Nephron progenitor cell (in vitro differentiated cells): ENCODE data around the gene TMEM225B.
"Not testable (repeated sequence)": the region's sequence is repeated elsewhere in the genome, so short reads cannot be mapped to it uniquely, and the experiment has no call there.

ENCODE experiments used
- DNase-seq: peaks from one replicate; pipeline ENCODE4 v3.0.0; 2021
- H3K27ac Mint-ChIP-seq: 2 replicates; pipeline ENCODE4 v1.8.0; 2021; ENCODE audit warnings: mild to moderate bottlenecking, moderate library complexity, mixed read lengths
- H3K27me3 Mint-ChIP-seq: 2 replicates; pipeline ENCODE4 v1.8.0; 2021; ENCODE audit warnings: mild to moderate bottlenecking, low read depth, mixed read lengths; ENCODE audit not compliant: poor library complexity
- H3K36me3 Mint-ChIP-seq: 2 replicates; pipeline ENCODE4 v1.8.0; 2021; ENCODE audit warnings: low read depth, mixed read lengths
- H3K4me1 Mint-ChIP-seq: 2 replicates; pipeline ENCODE4 v1.8.0; 2021; ENCODE audit warnings: mixed read lengths
- H3K4me3 Mint-ChIP-seq: 2 replicates; pipeline ENCODE4 v1.8.0; 2021; ENCODE audit warnings: mild to moderate bottlenecking, moderate library complexity, mixed read lengths
- H3K9me3 Mint-ChIP-seq: 2 replicates; pipeline ENCODE4 v1.8.0; 2021; ENCODE audit warnings: mild to moderate bottlenecking, moderate library complexity, mixed read lengths
- CTCF ChIP-seq: fragments of 200-600 bp; sonication (generic); IDR thresholded peaks from 2 replicates; pipeline ENCODE4 v1.5.0; 2021; ENCODE audit warnings: antibody characterized with exemption

The TMEM225B gene

GRCh38 chr7:99573257-99573656 is 24.8 kb upstream of the TMEM225B start:
- Mint-ChIP-seq H3K9me3 (no peaks in the 10 kb centered on the region), H3K36me3 (peaks cover 55% of the 10 kb centered on the region), H3K27ac (no peak overlapping the region), H3K4me1 (no peaks in the 10 kb centered on the region), H3K27me3 (no peaks in the 10 kb centered on the region), H3K4me3 (no peak overlapping the region)
- TF ChIP-seq CTCF, result no peak
- DNase-seq, result no peak

GRCh38 chr7:99576251-99576650 is 21.8 kb upstream of the TMEM225B start:
- no peak for DNase-seq
- no peaks in the 10 kb centered on the region for H3K9me3 Mint-ChIP-seq
- no peak overlapping the region for H3K4me3 Mint-ChIP-seq
- H3K27me3 Mint-ChIP-seq, result no peaks in the 10 kb centered on the region
- H3K27ac Mint-ChIP-seq, result no peak overlapping the region
- no peak for TF ChIP-seq CTCF
- H3K36me3 Mint-ChIP-seq, result peaks cover 29% of the 10 kb centered on the region
- peaks cover 10% of the 10 kb centered on the region for H3K4me1 Mint-ChIP-seq

- H3K27ac Mint-ChIP-seq, result peak overlapping the region; percentile 72
- H3K4me1 Mint-ChIP-seq, result peaks cover 12% of the 10 kb centered on the region
- DNase-seq, result no peak
- H3K9me3 Mint-ChIP-seq, result no peaks in the 10 kb centered on the region
- peaks cover 11% of the 10 kb centered on the region for H3K27me3 Mint-ChIP-seq
- no peaks in the 10 kb centered on the region for H3K36me3 Mint-ChIP-seq
- H3K4me3 Mint-ChIP-seq, result peak overlapping the region; percentile 93
- TF ChIP-seq CTCF, result no peak
These were observed 18.6 kb upstream of the TMEM225B start for GRCh38 chr7:99579281-99579955.

- Mint-ChIP-seq H3K4me1 (peaks cover 12% of the 10 kb centered on the region), H3K36me3 (no peaks in the 10 kb centered on the region), H3K27ac (peak overlapping the region; percentile 95), H3K27me3 (peaks cover 11% of the 10 kb centered on the region), H3K4me3 (peak overlapping the region; percentile 93), H3K9me3 (no peaks in the 10 kb centered on the region)
- DNase-seq, result peak; percentile 89
- peak; percentile 65 for TF ChIP-seq CTCF
These were observed 17.9 kb upstream of the TMEM225B start for GRCh38 chr7:99579956-99580777.

- H3K4me1 Mint-ChIP-seq, result peaks cover 12% of the 10 kb centered on the region
- H3K27me3 Mint-ChIP-seq, result peaks cover 11% of the 10 kb centered on the region
- DNase-seq, H3K9me3 Mint-ChIP-seq, H3K36me3 Mint-ChIP-seq: not testable (repeated sequence)
- H3K4me3 Mint-ChIP-seq, result peak overlapping the region; percentile 93
- H3K27ac Mint-ChIP-seq, result peak overlapping the region; percentile 95
These were observed 17.2 kb upstream of the TMEM225B start for GRCh38 chr7:99580778-99581332.

- Mint-ChIP-seq H3K4me1 (no peaks in the 10 kb centered on the region), H3K27me3 (peaks cover 5% of the 10 kb centered on the region), H3K4me3 (no peak overlapping the region), H3K27ac (no peak overlapping the region), H3K36me3 (no peaks in the 10 kb centered on the region), H3K9me3 (peaks cover 3% of the 10 kb centered on the region)
- no peak for DNase-seq
- no peak for TF ChIP-seq CTCF
These were observed 9.2 kb upstream of the TMEM225B start for GRCh38 chr7:99588868-99589267.
